Heart right ventricle (tissue), 16 donors: Measurements from ENCODE around the gene ASB18. TPM values are rescaled to one million over a fixed set of nuclear protein-coding genes. Genes with fewer than 3 reads are reported as not detected.

Experiments
- ATAC-seq, 8 donors: fragments of 200-7000 bp; cut with Tn5 transposase; one replicate each; pipeline ENCODE4 v1.9.1; 2020; ENCODE audit warnings: mild to moderate bottlenecking in 8 of 8, moderate library complexity in 8 of 8, moderate number of reproducible peaks in 1 of 8
- DNase-seq, 2 donors: peaks; one replicate each; pipeline ENCODE4 v3.0.0-alpha.2; 2020
- H3K27ac ChIP-seq, 10 donors: fragments of 200-600 bp; sonication (generic) in 2 of 10; one replicate each; pipeline versions ENCODE4 v1.5.0 to v1.8.0; 2020 to 2022; ENCODE audit warnings: mild to moderate bottlenecking in 3 of 10
- H3K27me3 ChIP-seq, 7 donors: fragments of 200-600 bp; one replicate each; pipeline ENCODE4 v1.8.0; 2021 to 2022; ENCODE audit warnings: mild to moderate bottlenecking in 2 of 7
- H3K36me3 ChIP-seq, 9 donors: fragments of 200-600 bp; sonication (generic) in 1 of 9; one replicate each; pipeline versions ENCODE4 v1.5.0 to v1.8.0; 2020 to 2022; ENCODE audit warnings: mild to moderate bottlenecking in 2 of 9
- H3K4me1 ChIP-seq, 9 donors: fragments of 200-600 bp; sonication (generic) in 1 of 9; one replicate each; pipeline versions ENCODE4 v1.5.0 to v1.8.0; 2020 to 2022; ENCODE audit warnings: mild to moderate bottlenecking in 4 of 9
- H3K4me3 ChIP-seq, 10 donors: fragments of 200-600 bp; sonication (generic) in 2 of 10; one replicate each; pipeline versions ENCODE4 v1.5.0 to v1.8.0; 2020 to 2022; ENCODE audit warnings: mild to moderate bottlenecking in 7 of 10, moderate library complexity in 2 of 10
- H3K9me3 ChIP-seq, 11 donors: fragments of 200-600 bp in 10 of 11; sonication (generic) in 2 of 11; one replicate each; pipeline versions ENCODE4 v1.5.0 to v1.8.0; 2013 to 2022; ENCODE audit warnings: mild to moderate bottlenecking in 2 of 11, control low read depth in 1 of 11, moderate library complexity in 1 of 11
- CTCF ChIP-seq, 9 donors: fragments of 200-600 bp; sonication (generic) in 2 of 9; IDR thresholded peaks; one replicate each; pipeline versions ENCODE4 v1.5.0 to v1.8.0; 2021 to 2022; ENCODE audit warnings: antibody characterized with exemption in 9 of 9, mild to moderate bottlenecking in 5 of 9, moderate library complexity in 1 of 9
- WGBS, 2 donors: extraction: QIAGEN DNeasy Blood & Tissue Kit; methylation state at CpG; one replicate each; pipeline ENCODE4 v1.1.7; 2013; ENCODE audit warnings: inconsistent platforms in 1 of 2; 5-methylcytosine and 5-hydroxymethylcytosine counted together
- intact Hi-C, 10 donors: fragments of 100-400 bp; cut with DNase I; formaldehyde crosslinking; loops; one replicate each; pipeline versions ENCODE4 v1.11.1 to v1.14.2; 2022
- polyA plus RNA-seq, 2 donors: library from polyadenylated mRNA; stranded (reverse); fragments of 200-250 nt; gene quantifications; one replicate each; pipeline ENCODE4 v1.2.3, GENCODE V29; 2013
- total RNA-seq, 10 donors: library from RNA; stranded (reverse); fragmentation: NEBNext Ultra II Directional in 3 of 10; extraction: Animal tissue kit (Norgen Biotek cat#: 25700) in 3 of 10; gene quantifications; one replicate each; pipeline versions ENCODE4 v1.2.1 to v1.2.4, GENCODE V29; 2021 to 2023
- donor health status: Arrhythmogenic right ventricular cardiomyopathy.
- donor health status: ischemic (EF 13 %, LVEDD 7.1; RV severe dilation, severe dysfunction).
- donor health status: healthy with polysubstance abuse.
- donor health status: DM: no; HTN: yes; CAD: no.
- donor health status: DM: no; HTN: no; CAD: no.
- donor health status: ischemic (EF 25% LVEDD 6.9; RV normal size, moderate dysfunction).
- donor health status: ischemic (EF 25% LVEDD 5.7; RV mildly dilated, moderate dysfunction).
- donor health status: healthy.
- donor health status: DM: yes; HTN: yes; CAD: no.
- donor health status: Ischemic cardiomyopathy.
- donor health status: ischemic (EF 35%, LVEDD 5.7; RV mildly dilated, moderate dysfunction).
- donor health status: nonischemic (EF 11% LVEDD 7.7; RV severe dilation, severe dysfunction).
- donor health status: DM: yes; HTN: yes; CAD: no.
- donor health status: PGD.
- donor health status: ischemic (EF 29% LVEDD 5.4; RV normal size, mild dysfunction).
- donor health status: nonischemic (EF 23%, LVEDD 6.1; RV moderate dilation, normal function).

Gene ASB18
- total and polyA plus RNA-seq, 12 donors: 3.5 to 47.1 (median 20.2) TPM

GRCh38 chr2:236256366-236256985 lies 7.7 kb downstream of the ASB18 start:
- TF ChIP-seq CTCF (IDR thresholded peaks at IDR 0.05): no peak

GRCh38 chr2:236254674-236255073 lies 9.5 kb downstream of the ASB18 start:
- DNase-seq (no peak), ATAC-seq (no peak)
- peaks cover 0 to 16% (median 0%) of the 10 kb centered on the region in 7 donors for H3K27me3 ChIP-seq
- no peaks in the 10 kb centered on the region for H3K9me3 ChIP-seq
- no peak overlapping the region for H3K27ac ChIP-seq
- H3K36me3 ChIP-seq: peaks cover 0 to 7% (median 0%) of the 10 kb centered on the region in 9 donors
- TF ChIP-seq CTCF (IDR thresholded peaks at IDR 0.05): no peak
- H3K4me3 ChIP-seq: no peak overlapping the region
- 76 to 79% methylated on average over 13 of the region's 13 CpGs for WGBS, 2 donors
- peaks cover 0 to 54% (median 15%) of the 10 kb centered on the region in 9 donors for H3K4me1 ChIP-seq
- intact Hi-C loops: no loop called here

More at GRCh38 chr2:236256366-236256985, 7.7 kb downstream of the ASB18 start:
- Histone ChIP-seq H3K9me3 (no peaks in the 10 kb centered on the region), H3K27me3 (peaks cover 0 to 16% (median 0%) of the 10 kb centered on the region in 7 donors), H3K4me3 (no peak overlapping the region), H3K36me3 (peaks cover 0 to 7% (median 0%) of the 10 kb centered on the region in 9 donors), H3K27ac (no peak overlapping the region), H3K4me1 (peaks cover 0 to 37% (median 5%) of the 10 kb centered on the region in 9 donors)
- intact Hi-C loops: no loop called here
- DNase-seq (no peak), ATAC-seq (no peak)
- 70 to 78% methylated on average over 8 of the region's 8 CpGs for WGBS, 2 donors

GRCh38 chr2:236254001-236254400 lies 10.2 kb downstream of the ASB18 start:
- Histone ChIP-seq H3K27ac (no peak overlapping the region), H3K4me3 (no peak overlapping the region), H3K4me1 (peaks cover 0 to 54% (median 17%) of the 10 kb centered on the region in 9 donors), H3K36me3 (peaks cover 0 to 7% (median 0%) of the 10 kb centered on the region in 9 donors), H3K27me3 (peaks cover 0 to 16% (median 0%) of the 10 kb centered on the region in 7 donors), H3K9me3 (no peaks in the 10 kb centered on the region)
- TF ChIP-seq CTCF (IDR thresholded peaks at IDR 0.05): no peak
- intact Hi-C loops: no loop called here
- WGBS, 2 donors: 86 to 92% methylated on average over 3 of the region's 3 CpGs
- ATAC-seq (no peak), DNase-seq (no peak)

- Histone ChIP-seq H3K4me3 (no peak overlapping the region), H3K27me3 (peaks cover 0 to 8% (median 0%) of the 10 kb centered on the region in 7 donors), H3K27ac (peak overlapping the region in 5 of 10 donors; percentile 10 to 41 (median 17)), H3K9me3 (no peaks in the 10 kb centered on the region), H3K36me3 (peaks cover 0 to 2% (median 0%) of the 10 kb centered on the region in 9 donors), H3K4me1 (peaks cover 0 to 58% (median 22%) of the 10 kb centered on the region in 9 donors)
- DNase-seq (no peak), ATAC-seq (peak in 1 of 8 donors; percentile 5)
- WGBS, 2 donors: 75 to 81% methylated on average over 3 of the region's 3 CpGs
- no peak for TF ChIP-seq CTCF (IDR thresholded peaks at IDR 0.05)
- intact Hi-C loops: no loop called here
Measured at GRCh38 chr2:236252602-236253001, 11.6 kb downstream of the ASB18 start.
